Sigmoid colon (tissue), 7 donors: ENCODE results near the gene ACTN1. TPM values are rescaled to one million over a fixed set of nuclear protein-coding genes. Genes with fewer than 3 reads are reported as not detected.
"Not testable (repeated sequence)": the region's sequence is repeated elsewhere in the genome, so short reads cannot be mapped to it uniquely, and the experiment has no call there.

Experiments
- DNase-seq: peaks from one replicate; pipeline ENCODE4 v3.0.0-alpha.2; 2019
- H3K27ac ChIP-seq, 4 donors: fragments of 200-600 bp; sonication (generic); one replicate each; pipeline ENCODE4 v1.5.1; 2016 to 2019; ENCODE audit warnings: mild to moderate bottlenecking in 1 of 4
- H3K27me3 ChIP-seq, 3 donors: fragments of 200-600 bp; sonication (generic); one replicate each; pipeline ENCODE4 v1.5.1; 2019; ENCODE audit warnings: mild to moderate bottlenecking in 1 of 3
- H3K36me3 ChIP-seq, 4 donors: fragments of 200-600 bp; sonication (generic); one replicate each; pipeline ENCODE4 v1.5.1; 2016 to 2019
- H3K4me1 ChIP-seq, 4 donors: fragments of 200-600 bp; sonication (generic); one replicate each; pipeline ENCODE4 v1.5.1; 2017 to 2019
- H3K4me3 ChIP-seq, 4 donors: fragments of 200-600 bp; sonication (generic); one replicate each; pipeline ENCODE4 v1.5.1; 2017 to 2019; ENCODE audit warnings: mild to moderate bottlenecking in 2 of 4, moderate library complexity in 1 of 4
- H3K9me3 ChIP-seq, 4 donors: fragments of 200-600 bp in 3 of 4; sonication (generic) in 3 of 4; one replicate each; pipeline versions ENCODE4 v1.5.1 to v1.6.1; 2013 to 2019
- EP300 ChIP-seq, 4 donors: sonication (generic); formaldehyde crosslinking; IDR thresholded peaks; one replicate each; pipeline ENCODE4 v1.6.1; 2017; ENCODE audit warnings: antibody characterized with exemption in 4 of 4
- POLR2A ChIP-seq, 2 donors: fragments of 450-650 bp; IDR thresholded peaks; one replicate each; pipeline ENCODE4 v1.6.1; 2016; ENCODE audit warnings: antibody characterized with exemption in 2 of 2, mild to moderate bottlenecking in 2 of 2, moderate library complexity in 2 of 2
- POLR2AphosphoS5 ChIP-seq, 4 donors: sonication (generic); formaldehyde crosslinking; IDR thresholded peaks; one replicate each; pipeline ENCODE4 v1.6.1; 2017; ENCODE audit warnings: antibody characterized with exemption in 4 of 4
- WGBS, 2 donors: extraction: QIAGEN DNeasy Blood & Tissue Kit; methylation state at CpG; one replicate each; pipeline ENCODE4 v1.1.7; 2013; 5-methylcytosine and 5-hydroxymethylcytosine counted together
- intact Hi-C: fragments of 100-400 bp; cut with DNase I; formaldehyde crosslinking; loops from one replicate; pipeline ENCODE4 v1.15.1; 2023
- polyA plus RNA-seq, 3 donors: library from polyadenylated mRNA; stranded (reverse); fragments of 200-250 nt; gene quantifications; one replicate each; pipeline ENCODE4 v1.2.3, GENCODE V29; 2013
- total RNA-seq, 4 donors: library from RNA; depleted of rRNA; stranded (reverse); fragments of >200 nt; gene quantifications; one replicate each; pipeline ENCODE4 v1.1.0, GENCODE V29; 2016
- TF ChIP-seq, protein P1 (sequence below), 4 experiments: fragments of 450-650 bp in 3 of 4; fragments of 200-600 bp in 1 of 4; IDR thresholded peaks; one replicate each; pipeline ENCODE4 v1.5.1; 2016 to 2019; ENCODE audit warnings: antibody characterized with exemption in 4 of 4, mild to moderate bottlenecking in 3 of 4, moderate library complexity in 2 of 4
- donor health status: healthy with polysubstance abuse.
- donor health status: Bipolar disorder and iron deficiency.
- donor health status: healthy.

Gene ACTN1
- 1,000 to 10,000 TPM in 1 of 4 donors, 100 to 1,000 TPM in 3; 372 to 1,069 (median 688) TPM for total RNA-seq
- 10 to 100 TPM; 20.1 to 98.1 (median 24.0) TPM for polyA plus RNA-seq

DNA sequence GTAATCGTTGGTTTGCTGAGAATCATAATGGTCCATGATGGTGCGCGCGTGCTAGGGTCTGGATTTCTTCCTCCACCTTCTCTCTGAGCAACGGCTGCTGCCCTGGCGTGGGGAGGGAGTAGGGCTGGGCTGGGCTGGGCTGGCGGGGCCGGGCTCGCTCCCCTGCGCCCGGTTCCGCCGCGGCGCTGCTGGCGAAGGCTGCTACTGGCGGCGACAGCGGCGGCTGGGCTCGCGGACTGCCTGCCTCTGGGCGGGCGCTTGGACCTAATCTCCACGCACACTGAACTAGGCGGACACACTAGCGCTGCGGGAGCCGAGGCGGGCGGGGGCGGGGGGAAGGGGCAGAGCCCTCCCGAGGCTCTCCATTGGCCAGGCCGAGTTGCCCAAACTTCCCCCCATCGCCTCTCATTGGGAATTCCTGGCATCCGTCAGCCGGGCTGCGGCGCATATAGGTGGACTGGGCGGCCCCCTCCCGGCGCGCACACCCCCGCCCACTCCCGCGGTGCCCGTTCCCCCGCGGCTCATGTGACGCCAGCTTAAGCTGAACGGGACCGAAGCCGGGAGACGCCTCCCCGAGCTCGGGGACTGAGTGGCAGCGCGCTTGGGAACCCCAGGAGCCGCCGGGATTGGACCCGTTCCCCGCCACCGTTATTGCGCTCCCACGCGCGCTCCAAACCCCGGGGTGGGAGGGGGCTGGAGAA lies at the start of gene ACTN1:
TSS of gene ACTN1 (minus strand) at position 282 of the 701 bp plus-strand sequence. CDS start at position 36, 246 bp downstream.
- Histone ChIP-seq H3K27ac (peak within 1 kb of the TSS; percentile 98 to 100 (median 100)), H3K9me3 (no peaks in the 10 kb centered on the region), H3K4me1 (peaks cover 0 to 70% (median 62%) of the 10 kb centered on the region in 4 donors), H3K4me3 (peak within 1 kb of the TSS; percentile 85 to 100 (median 97)), H3K27me3 (no peaks in the 10 kb centered on the region), H3K36me3 (peaks cover 0 to 8% (median 3%) of the 10 kb centered on the region in 4 donors)
- DNase-seq, result peak; percentile 99
- TF ChIP-seq POLR2AphosphoS5 (IDR thresholded peaks at IDR 0.05) (peak; percentile 88 to 98 (median 98)), POLR2A (IDR thresholded peaks at IDR 0.05) (peak; percentile 87 to 88), EP300 (IDR thresholded peaks at IDR 0.05) (peak in 1 of 4 donors; percentile 56)
- TF ChIP-seq, protein P1, sequence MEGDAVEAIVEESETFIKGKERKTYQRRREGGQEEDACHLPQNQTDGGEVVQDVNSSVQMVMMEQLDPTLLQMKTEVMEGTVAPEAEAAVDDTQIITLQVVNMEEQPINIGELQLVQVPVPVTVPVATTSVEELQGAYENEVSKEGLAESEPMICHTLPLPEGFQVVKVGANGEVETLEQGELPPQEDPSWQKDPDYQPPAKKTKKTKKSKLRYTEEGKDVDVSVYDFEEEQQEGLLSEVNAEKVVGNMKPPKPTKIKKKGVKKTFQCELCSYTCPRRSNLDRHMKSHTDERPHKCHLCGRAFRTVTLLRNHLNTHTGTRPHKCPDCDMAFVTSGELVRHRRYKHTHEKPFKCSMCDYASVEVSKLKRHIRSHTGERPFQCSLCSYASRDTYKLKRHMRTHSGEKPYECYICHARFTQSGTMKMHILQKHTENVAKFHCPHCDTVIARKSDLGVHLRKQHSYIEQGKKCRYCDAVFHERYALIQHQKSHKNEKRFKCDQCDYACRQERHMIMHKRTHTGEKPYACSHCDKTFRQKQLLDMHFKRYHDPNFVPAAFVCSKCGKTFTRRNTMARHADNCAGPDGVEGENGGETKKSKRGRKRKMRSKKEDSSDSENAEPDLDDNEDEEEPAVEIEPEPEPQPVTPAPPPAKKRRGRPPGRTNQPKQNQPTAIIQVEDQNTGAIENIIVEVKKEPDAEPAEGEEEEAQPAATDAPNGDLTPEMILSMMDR (IDR thresholded peaks at IDR 0.05), result no peak
- intact Hi-C loops, result loop anchor here (2.0 kb wide), 2 partner anchors 40 to 110 kb away; no protein-coding TSS in a partner anchor
- WGBS, 2 donors, result 1% methylated on average over 68 of the region's 68 CpGs

DNA sequence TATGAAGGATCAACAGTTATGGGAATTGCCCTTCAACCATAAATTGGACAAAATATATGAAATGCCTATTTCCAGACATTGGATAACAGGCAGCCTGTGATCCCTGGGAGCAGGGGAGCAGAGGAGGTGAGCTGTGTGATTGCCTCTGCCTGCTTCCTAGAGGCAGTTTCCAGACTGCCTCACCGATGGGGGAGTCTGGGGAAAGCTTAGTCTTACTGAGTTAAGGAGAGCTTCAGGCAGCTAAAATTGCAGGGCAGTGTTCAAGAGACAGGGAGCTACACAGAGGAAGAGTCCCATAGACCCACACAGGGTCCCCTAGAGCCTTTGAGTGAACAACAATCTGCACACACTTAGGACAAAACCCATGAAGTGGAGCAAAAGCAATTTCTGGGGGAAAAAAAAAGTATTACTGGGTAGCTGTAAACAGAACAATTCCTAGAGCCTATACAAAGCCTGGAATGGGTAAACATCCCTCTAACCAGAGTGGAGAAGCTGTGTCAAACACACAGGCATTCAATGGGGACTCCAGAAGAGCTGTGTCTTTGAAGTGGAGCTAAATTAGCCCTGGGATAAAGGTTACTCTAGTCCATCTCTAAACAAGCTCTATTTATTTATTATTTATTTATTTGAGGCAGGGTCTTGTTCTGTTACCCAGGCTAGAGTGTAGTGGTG lies 48.3 kb upstream of the ACTN1 start:
- WGBS, 2 donors, result 63 to 65% methylated on average over 1 of the region's 1 CpG
- intact Hi-C loops, result no loop called here

DNA sequence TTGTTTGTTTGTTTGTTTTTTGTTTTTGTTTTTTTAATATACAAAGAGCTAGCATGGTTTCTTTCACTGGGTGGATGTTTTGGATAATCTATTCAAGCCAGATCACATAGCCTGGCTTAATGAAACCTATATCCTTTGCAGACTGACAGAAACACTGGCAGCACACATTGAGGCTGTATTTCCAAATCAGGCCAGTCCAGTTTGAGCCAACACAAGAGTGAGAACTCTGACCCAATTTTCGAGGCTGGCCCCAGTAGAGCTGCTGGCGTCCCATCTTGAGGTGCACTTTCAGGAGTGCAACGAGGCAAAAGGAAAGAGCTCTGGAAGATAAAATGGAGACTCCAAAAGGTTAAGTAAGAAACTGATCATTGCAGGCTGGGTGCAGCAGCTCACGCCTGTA lies 43.9 kb upstream of the ACTN1 start:
- Histone ChIP-seq H3K27ac (no peak overlapping the region), H3K9me3 (no peaks in the 10 kb centered on the region), H3K4me1 (no peaks in the 10 kb centered on the region), H3K36me3 (no peaks in the 10 kb centered on the region), H3K4me3 (no peak overlapping the region), H3K27me3 (no peaks in the 10 kb centered on the region)
- TF ChIP-seq, protein P1 (IDR thresholded peaks at IDR 0.05), result no peak
- TF ChIP-seq POLR2AphosphoS5 (IDR thresholded peaks at IDR 0.05) (no peak), EP300 (IDR thresholded peaks at IDR 0.05) (no peak), POLR2A (IDR thresholded peaks at IDR 0.05) (no peak)
- DNase-seq, result no peak
- WGBS, 2 donors, result 89 to 91% methylated on average over 4 of the region's 4 CpGs
- intact Hi-C loops, result no loop called here

More for the DNA sequence above, 48.3 kb upstream of the ACTN1 start:
- Histone ChIP-seq H3K27ac (no peak overlapping the region), H3K36me3 (no peaks in the 10 kb centered on the region), H3K27me3 (no peaks in the 10 kb centered on the region), H3K4me3 (no peak overlapping the region), H3K4me1 (no peaks in the 10 kb centered on the region), H3K9me3 (no peaks in the 10 kb centered on the region)
- TF ChIP-seq, protein P1 (IDR thresholded peaks at IDR 0.05), result no peak
- TF ChIP-seq POLR2A (IDR thresholded peaks at IDR 0.05), result no peak
- TF ChIP-seq EP300 (IDR thresholded peaks at IDR 0.05), result no peak
- no peak for DNase-seq

DNA sequence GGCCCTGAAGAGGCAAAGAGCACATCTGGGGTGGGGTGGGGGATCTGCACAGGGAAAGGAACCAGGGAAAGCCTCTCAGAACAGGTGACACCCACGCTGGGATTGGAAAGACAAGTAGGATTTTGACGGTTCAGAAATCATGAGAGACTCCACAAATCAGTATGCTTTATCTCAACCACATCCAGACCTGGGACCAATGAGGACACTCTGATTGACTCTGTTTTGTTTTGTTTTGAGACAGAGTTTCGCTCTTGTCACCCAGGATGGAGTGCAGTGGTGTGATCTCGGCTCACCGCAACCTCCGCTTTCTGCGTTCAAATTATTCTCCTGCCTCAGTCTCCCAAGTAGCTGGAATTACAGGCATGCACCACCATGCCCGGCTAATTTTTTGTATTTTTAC lies 43.0 kb upstream of the ACTN1 start:
- H3K27me3 ChIP-seq, intact Hi-C loops, H3K9me3 ChIP-seq, H3K27ac ChIP-seq, H3K36me3 ChIP-seq, DNase-seq, H3K4me3 ChIP-seq, H3K4me1 ChIP-seq: not testable (repeated sequence)
- WGBS, 2 donors, result 88 to 94% methylated on average over 8 of the region's 8 CpGs

DNA sequence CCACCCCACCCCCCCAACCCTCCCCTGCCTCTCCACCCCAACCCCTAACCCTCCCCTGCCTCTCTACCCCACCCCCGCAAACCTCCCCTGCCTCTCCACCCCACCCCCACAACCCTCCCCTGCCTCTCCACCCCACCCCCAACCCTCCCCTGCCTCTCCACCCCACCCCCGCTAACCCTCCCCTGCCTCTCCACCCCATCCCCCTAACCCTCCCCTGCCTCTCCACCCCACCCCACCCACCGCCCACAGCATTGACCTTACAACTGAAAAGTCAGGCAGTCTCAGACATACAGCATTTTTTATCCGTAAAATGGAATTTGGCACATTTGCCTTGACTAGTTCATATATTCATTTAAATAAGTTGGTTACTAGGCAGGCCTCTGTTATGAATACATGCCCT lies 38.6 kb upstream of the ACTN1 start:
- Histone ChIP-seq H3K9me3 (no peaks in the 10 kb centered on the region), H3K27ac (no peak overlapping the region), H3K27me3 (no peaks in the 10 kb centered on the region), H3K4me3 (no peak overlapping the region), H3K36me3 (no peaks in the 10 kb centered on the region), H3K4me1 (peaks cover 0 to 10% (median 4%) of the 10 kb centered on the region in 4 donors)
- no peak for DNase-seq
- 89 to 93% methylated on average over 4 of the region's 4 CpGs for WGBS, 2 donors
- no peak for TF ChIP-seq EP300 (IDR thresholded peaks at IDR 0.05)
- TF ChIP-seq POLR2AphosphoS5 (IDR thresholded peaks at IDR 0.05), result no peak
- no peak for TF ChIP-seq POLR2A (IDR thresholded peaks at IDR 0.05)
- TF ChIP-seq, protein P1 (IDR thresholded peaks at IDR 0.05), result no peak
- intact Hi-C loops, result no loop called here
